KMS-11 (cell line): ENCODE measurements around the gene ZNF208.

Experiments used
- H2AFZ ChIP-seq: fragments of 200-600 bp; sonication (generic); 2 replicates; pipeline ENCODE4 v1.6.1; 2016; ENCODE audit warnings: antibody characterized with exemption, mixed run types, low read depth
- H3K27ac ChIP-seq: fragments of 200-600 bp; sonication (generic); 2 replicates; pipeline ENCODE4 v1.6.1; 2016; ENCODE audit warnings: mild to moderate bottlenecking, mixed run types
- H3K27me3 ChIP-seq: fragments of 200-600 bp; sonication (generic); 2 replicates; pipeline ENCODE4 v1.6.1; 2017; ENCODE audit warnings: mild to moderate bottlenecking, low read depth, mixed run types, moderate library complexity; ENCODE audit not compliant: insufficient read depth
- H3K36me3 ChIP-seq: fragments of 200-600 bp; sonication (generic); 2 replicates; pipeline ENCODE4 v1.6.1; 2017; ENCODE audit warnings: mild to moderate bottlenecking, mixed run types; ENCODE audit not compliant: insufficient read depth
- H3K4me1 ChIP-seq: fragments of 200-600 bp; sonication (generic); 2 replicates; pipeline ENCODE4 v1.6.1; 2016; ENCODE audit warnings: mild to moderate bottlenecking, low read depth, mixed run types; ENCODE audit not compliant: poor library complexity, severe bottlenecking
- H3K4me2 ChIP-seq: fragments of 200-600 bp; sonication (generic); 2 replicates; pipeline ENCODE4 v1.7.0; 2016; ENCODE audit warnings: mild to moderate bottlenecking, mixed run types
- H3K4me3 ChIP-seq: fragments of 200-600 bp; sonication (generic); IDR thresholded peaks from 2 replicates; pipeline ENCODE4 v1.6.1; 2017; ENCODE audit warnings: low read depth, low read length, mixed read lengths; ENCODE audit not compliant: insufficient read depth
- H3K79me2 ChIP-seq: fragments of 200-600 bp; sonication (generic); 2 replicates; pipeline ENCODE4 v1.6.1; 2016; ENCODE audit warnings: low read depth, mixed run types; ENCODE audit not compliant: insufficient read depth
- H3K9ac ChIP-seq: fragments of 200-600 bp; sonication (generic); 2 replicates; pipeline ENCODE4 v1.6.1; 2016; ENCODE audit warnings: mild to moderate bottlenecking, mixed run types
- H4K20me1 ChIP-seq: fragments of 200-600 bp; sonication (generic); 2 replicates; pipeline ENCODE4 v1.6.1; 2016; ENCODE audit warnings: mild to moderate bottlenecking, mixed run types; ENCODE audit not compliant: insufficient read depth
- CTCF ChIP-seq: fragments of 200-600 bp; sonication (generic); conservative IDR thresholded peaks from 2 replicates; pipeline ENCODE4 v1.6.1; 2017; ENCODE audit warnings: low read depth, mild to moderate bottlenecking, antibody characterized with exemption, low read length, moderate library complexity, mixed read lengths

Gene ZNF208

GRCh38 chr19:21970466-21970865, 40.3 kb downstream of the ZNF208 start:
- no peaks in the 10 kb centered on the region for H3K27me3 ChIP-seq
- TF ChIP-seq CTCF, result no peak
- H3K9ac ChIP-seq, result no peak overlapping the region
- no peaks in the 10 kb centered on the region for H3K79me2 ChIP-seq
- H3K4me2 ChIP-seq, result no peak overlapping the region
- no peak overlapping the region for H3K27ac ChIP-seq
- H4K20me1 ChIP-seq, result no peaks in the 10 kb centered on the region
- H3K4me1 ChIP-seq, result no peaks in the 10 kb centered on the region
- H3K36me3 ChIP-seq, result no peaks in the 10 kb centered on the region
- H2AFZ ChIP-seq, result no peak overlapping the region
- no peak overlapping the region for H3K4me3 ChIP-seq

GRCh38 chr19:21947775-21948174, 63.0 kb downstream of the ZNF208 start:
- Histone ChIP-seq H3K27me3 (no peaks in the 10 kb centered on the region), H3K4me2 (no peak overlapping the region), H2AFZ (no peak overlapping the region), H3K4me1 (no peaks in the 10 kb centered on the region), H4K20me1 (no peaks in the 10 kb centered on the region), H3K79me2 (no peaks in the 10 kb centered on the region), H3K9ac (no peak overlapping the region), H3K36me3 (no peaks in the 10 kb centered on the region), H3K4me3 (no peak overlapping the region), H3K27ac (no peak overlapping the region)
- TF ChIP-seq CTCF, result no peak

GRCh38 chr19:21940684-21941083, 70.1 kb downstream of the ZNF208 start:
- no peaks in the 10 kb centered on the region for H4K20me1 ChIP-seq
- no peaks in the 10 kb centered on the region for H3K27me3 ChIP-seq
- no peak overlapping the region for H3K4me3 ChIP-seq
- H2AFZ ChIP-seq, result no peak overlapping the region
- no peaks in the 10 kb centered on the region for H3K36me3 ChIP-seq
- H3K79me2 ChIP-seq, result no peaks in the 10 kb centered on the region
- H3K27ac ChIP-seq, result no peak overlapping the region
- H3K4me1 ChIP-seq, result no peaks in the 10 kb centered on the region
- no peak overlapping the region for H3K9ac ChIP-seq
- TF ChIP-seq CTCF, result no peak
- no peak overlapping the region for H3K4me2 ChIP-seq

GRCh38 chr19:21934593-21934992, 76.2 kb downstream of the ZNF208 start:
- Histone ChIP-seq H4K20me1 (no peaks in the 10 kb centered on the region), H3K4me2 (no peak overlapping the region), H3K4me1 (no peaks in the 10 kb centered on the region), H3K27me3 (no peaks in the 10 kb centered on the region), H3K36me3 (no peaks in the 10 kb centered on the region), H3K9ac (no peak overlapping the region), H3K27ac (no peak overlapping the region), H3K4me3 (no peak overlapping the region), H3K79me2 (no peaks in the 10 kb centered on the region), H2AFZ (no peak overlapping the region)
- TF ChIP-seq CTCF, result no peak

- Histone ChIP-seq H3K27ac (no peak overlapping the region), H3K4me1 (no peaks in the 10 kb centered on the region), H3K79me2 (no peaks in the 10 kb centered on the region), H3K4me3 (no peak overlapping the region), H2AFZ (no peak overlapping the region), H4K20me1 (no peaks in the 10 kb centered on the region), H3K4me2 (no peak overlapping the region), H3K36me3 (no peaks in the 10 kb centered on the region), H3K9ac (no peak overlapping the region), H3K27me3 (no peaks in the 10 kb centered on the region)
- TF ChIP-seq CTCF, result no peak
Observed at GRCh38 chr19:21934131-21934530, 76.6 kb downstream of the ZNF208 start.
